ENCODE results near the gene PTGES. TPM values are rescaled to one million over a fixed set of nuclear protein-coding genes. Genes with fewer than 3 reads are reported as not detected.

PTGES gene
- total RNA-seq, 2 experiments from 2014 or later, result 0.25 to 0.38 TPM

DNA sequence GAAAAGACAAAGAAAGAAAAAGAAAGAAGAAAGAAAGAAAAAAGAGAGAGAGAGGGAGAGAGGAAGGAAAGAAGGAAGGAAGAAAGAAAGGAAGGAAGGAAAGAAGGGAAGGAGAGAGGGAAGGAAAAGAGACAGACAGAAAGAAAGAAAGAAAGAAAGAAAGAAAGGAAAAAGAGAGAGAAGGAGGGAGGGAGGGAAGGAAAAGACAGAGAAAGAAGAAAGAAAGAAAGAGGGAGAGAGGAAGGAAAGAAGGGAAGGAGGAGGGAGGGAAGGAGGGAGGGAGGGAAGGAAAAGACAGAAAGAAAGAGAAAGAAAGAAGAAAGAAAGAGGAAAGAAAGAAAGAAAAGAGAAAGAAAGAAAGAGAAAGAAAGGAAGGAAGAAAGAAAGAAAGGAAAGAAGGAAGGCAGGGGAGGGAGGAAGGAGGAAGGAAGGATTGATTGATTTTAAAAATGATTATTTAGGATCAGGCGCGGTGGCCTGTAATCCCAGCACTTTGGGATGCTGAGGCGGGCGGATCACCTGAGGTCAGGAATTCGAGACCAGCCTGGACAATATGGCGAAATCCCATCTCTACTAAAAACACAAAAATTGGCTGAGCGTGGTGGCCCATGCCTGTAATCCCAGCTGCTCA lies 26.8 kb upstream of the PTGES start:
- no peak overlapping the region for H3K27ac Mint-ChIP-seq
- ChIA-PET POLR2A (no interaction called here), CTCF (no interaction called here)
- ATAC-seq (ENCODE audit: poor library complexity) (no peak), DNase-seq (no peak)
- no peak overlapping the region for H3K4me3 ChIP-seq (ENCODE audit: low read length)
- no peak overlapping the region for H3K27ac ChIP-seq (ENCODE audit: low read depth in 1 of 2, low read length in 2 of 2)
- H3K9me3 ChIP-seq (ENCODE audit: control insufficient read depth in 1 of 2, insufficient read depth in 1 of 2, low read length in 2 of 2), result no peaks in the 10 kb centered on the region
- H3K27me3 Mint-ChIP-seq, result peaks cover 13% of the 10 kb centered on the region
- no peak overlapping the region for H3K4me3 Mint-ChIP-seq
- TF ChIP-seq, protein P1, sequence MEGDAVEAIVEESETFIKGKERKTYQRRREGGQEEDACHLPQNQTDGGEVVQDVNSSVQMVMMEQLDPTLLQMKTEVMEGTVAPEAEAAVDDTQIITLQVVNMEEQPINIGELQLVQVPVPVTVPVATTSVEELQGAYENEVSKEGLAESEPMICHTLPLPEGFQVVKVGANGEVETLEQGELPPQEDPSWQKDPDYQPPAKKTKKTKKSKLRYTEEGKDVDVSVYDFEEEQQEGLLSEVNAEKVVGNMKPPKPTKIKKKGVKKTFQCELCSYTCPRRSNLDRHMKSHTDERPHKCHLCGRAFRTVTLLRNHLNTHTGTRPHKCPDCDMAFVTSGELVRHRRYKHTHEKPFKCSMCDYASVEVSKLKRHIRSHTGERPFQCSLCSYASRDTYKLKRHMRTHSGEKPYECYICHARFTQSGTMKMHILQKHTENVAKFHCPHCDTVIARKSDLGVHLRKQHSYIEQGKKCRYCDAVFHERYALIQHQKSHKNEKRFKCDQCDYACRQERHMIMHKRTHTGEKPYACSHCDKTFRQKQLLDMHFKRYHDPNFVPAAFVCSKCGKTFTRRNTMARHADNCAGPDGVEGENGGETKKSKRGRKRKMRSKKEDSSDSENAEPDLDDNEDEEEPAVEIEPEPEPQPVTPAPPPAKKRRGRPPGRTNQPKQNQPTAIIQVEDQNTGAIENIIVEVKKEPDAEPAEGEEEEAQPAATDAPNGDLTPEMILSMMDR (IDR thresholded peaks at IDR 0.05), result no peak
- intact Hi-C loops (cut with DNase I, micrococcal nuclease), result loop anchor here in 1 of 2 experiments (5.0 kb wide), 1 partner anchor 167 kb away; no protein-coding TSS in a partner anchor
- H3K4me1 ChIP-seq (ENCODE audit: insufficient read depth, low read length), result peaks cover 13% of the 10 kb centered on the region
- peaks cover 13% of the 10 kb centered on the region for H3K4me1 Mint-ChIP-seq (ENCODE audit: low read depth)
- H3K27me3 ChIP-seq (ENCODE audit: control insufficient read depth in 1 of 2, insufficient read depth in 2 of 2, low read length in 2 of 2), result peaks cover 5 to 11% of the 10 kb centered on the region in 2 experiments
- H3K36me3 Mint-ChIP-seq (ENCODE audit: low read depth), result no peaks in the 10 kb centered on the region
- H3K36me3 ChIP-seq (ENCODE audit: insufficient read depth, low read length), result no peaks in the 10 kb centered on the region
- H3K9me3 Mint-ChIP-seq, result no peaks in the 10 kb centered on the region

- H3K36me3 ChIP-seq (ENCODE audit: insufficient read depth, low read length), result no peaks in the 10 kb centered on the region
- Mint-ChIP-seq H3K4me1 (ENCODE audit: low read depth) (peaks cover 9% of the 10 kb centered on the region), H3K9me3 (no peaks in the 10 kb centered on the region), H3K27ac (no peak overlapping the region), H3K27me3 (peaks cover 13% of the 10 kb centered on the region), H3K36me3 (ENCODE audit: low read depth) (no peaks in the 10 kb centered on the region), H3K4me3 (no peak overlapping the region)
- intact Hi-C loops (cut with DNase I, micrococcal nuclease), result no loop called here
- ChIA-PET CTCF (interaction anchor here (1.0 kb wide), 1 partner anchor 52 kb away, joined by 4 read pairs; no protein-coding TSS in a partner anchor), POLR2A (no interaction called here)
- peaks cover 5 to 11% of the 10 kb centered on the region in 2 experiments for H3K27me3 ChIP-seq (ENCODE audit: control insufficient read depth in 1 of 2, insufficient read depth in 2 of 2, low read length in 2 of 2)
- no peak overlapping the region for H3K27ac ChIP-seq (ENCODE audit: low read depth in 1 of 2, low read length in 2 of 2)
- H3K4me3 ChIP-seq (ENCODE audit: low read length), result no peak overlapping the region
- H3K9me3 ChIP-seq (ENCODE audit: control insufficient read depth in 1 of 2, insufficient read depth in 1 of 2, low read length in 2 of 2), result no peaks in the 10 kb centered on the region
- ATAC-seq (ENCODE audit: poor library complexity) (no peak), DNase-seq (no peak)
- H3K4me1 ChIP-seq (ENCODE audit: insufficient read depth, low read length), result peaks cover 9% of the 10 kb centered on the region
- TF ChIP-seq, protein P1 (IDR thresholded peaks at IDR 0.05), result no peak
Measured at GRCh38 chr9:129778469-129778868, 25.6 kb upstream of the PTGES start.

DNA sequence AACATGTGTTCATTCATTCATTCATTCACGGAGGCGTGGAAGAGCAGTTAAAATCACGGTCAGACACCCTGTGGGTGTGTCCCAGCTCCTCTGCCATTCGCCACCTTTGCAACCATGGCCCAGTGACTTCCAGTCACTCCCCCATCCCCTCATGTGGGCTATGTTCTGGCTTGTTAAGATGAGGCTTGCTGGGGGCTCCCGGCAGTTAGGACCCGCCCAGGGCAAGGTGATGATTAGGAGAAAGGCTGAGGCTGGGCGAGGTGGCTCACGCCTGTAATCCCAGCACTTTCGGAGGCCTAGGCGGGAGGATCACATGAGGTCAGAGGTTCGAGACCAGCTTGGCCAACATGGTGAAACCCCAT lies 24.9 kb upstream of the PTGES start:
- TF ChIP-seq, protein P1 (IDR thresholded peaks at IDR 0.05), result no peak
- ChIA-PET CTCF (no interaction called here), POLR2A (no interaction called here)
- intact Hi-C loops (cut with DNase I, micrococcal nuclease), result no loop called here
- Mint-ChIP-seq H3K27ac (no peak overlapping the region), H3K9me3 (no peaks in the 10 kb centered on the region), H3K36me3 (ENCODE audit: low read depth) (no peaks in the 10 kb centered on the region), H3K27me3 (peaks cover 13% of the 10 kb centered on the region), H3K4me1 (ENCODE audit: low read depth) (peaks cover 9% of the 10 kb centered on the region), H3K4me3 (no peak overlapping the region)
- Histone ChIP-seq H3K4me3 (ENCODE audit: low read length) (no peak overlapping the region), H3K27ac (ENCODE audit: low read depth in 1 of 2, low read length in 2 of 2) (no peak overlapping the region), H3K27me3 (ENCODE audit: control insufficient read depth in 1 of 2, insufficient read depth in 2 of 2, low read length in 2 of 2) (peaks cover 5 to 11% of the 10 kb centered on the region in 2 experiments), H3K4me1 (ENCODE audit: insufficient read depth, low read length) (peaks cover 9% of the 10 kb centered on the region), H3K9me3 (ENCODE audit: control insufficient read depth in 1 of 2, insufficient read depth in 1 of 2, low read length in 2 of 2) (no peaks in the 10 kb centered on the region), H3K36me3 (ENCODE audit: insufficient read depth, low read length) (no peaks in the 10 kb centered on the region)
- DNase-seq (no peak), ATAC-seq (ENCODE audit: poor library complexity) (peak; percentile 53)

Data from CD4-positive, alpha-beta T cell (primary cell).